GM12801 (cell line): ENCODE results near the gene RPS6KA2.

Experiments used
- CTCF ChIP-seq: IDR thresholded peaks from one replicate; pipeline ENCODE4 v1.5.1; 2011; ENCODE audit warnings: control low read depth; ENCODE audit not compliant: insufficient read length; ENCODE audit errors: extremely low read depth

The RPS6KA2 gene

GRCh38 chr6:166570929-166571713, 55.9 kb downstream of the RPS6KA2 start:
- no peak for TF ChIP-seq CTCF

GRCh38 chr6:166569206-166569605, 57.8 kb downstream of the RPS6KA2 start:
- no peak for TF ChIP-seq CTCF

- TF ChIP-seq CTCF: no peak
Observed at GRCh38 chr6:166567813-166568212, 59.2 kb downstream of the RPS6KA2 start.

- TF ChIP-seq CTCF: no peak
Observed at GRCh38 chr6:166567107-166567506, 59.9 kb downstream of the RPS6KA2 start.

GRCh38 chr6:166566026-166567011, 60.7 kb downstream of the RPS6KA2 start:
- TF ChIP-seq CTCF: no peak

- TF ChIP-seq CTCF: no peak
Observed at GRCh38 chr6:166565084-166565967, 61.7 kb downstream of the RPS6KA2 start.
